ENCODE results near the gene PCDHGC5. TPM values are rescaled to one million over a fixed set of nuclear protein-coding genes. Genes with fewer than 3 reads are reported as not detected.

PCDHGC5 gene
- total RNA-seq, 1 donor from 2014 or later, result 1.4 TPM

- ATAC-seq (no peak), DNase-seq (no peak)
- no peaks in the 10 kb centered on the region for H3K27me3 ChIP-seq
- peak overlapping the region; percentile 74 for H3K27ac ChIP-seq
- H3K4me1 ChIP-seq, result peaks cover 22% of the 10 kb centered on the region
- H3K9me3 ChIP-seq, result no peaks in the 10 kb centered on the region
- intact Hi-C loops (cut with DNase I), result no loop called here
- H3K36me3 ChIP-seq, result peaks cover 36% of the 10 kb centered on the region
- H3K4me3 ChIP-seq, result no peak overlapping the region
- TF ChIP-seq CTCF (IDR thresholded peaks at IDR 0.05), result no peak
Observed at GRCh38 chr5:141507387-141508091, 18.7 kb downstream of the PCDHGC5 start.

- H3K4me3 ChIP-seq, result peak overlapping the region; percentile 23
- H3K4me1 ChIP-seq, result peaks cover 29% of the 10 kb centered on the region
- H3K27me3 ChIP-seq, result no peaks in the 10 kb centered on the region
- no peaks in the 10 kb centered on the region for H3K9me3 ChIP-seq
- ATAC-seq, result no peak
- peaks cover 29% of the 10 kb centered on the region for H3K36me3 ChIP-seq
- intact Hi-C loops (cut with DNase I), result no loop called here
- TF ChIP-seq CTCF (IDR thresholded peaks at IDR 0.05), result no peak
- DNase-seq, result no peak
- peak overlapping the region; percentile 74 for H3K27ac ChIP-seq
Observed at GRCh38 chr5:141508440-141508797, 19.5 kb downstream of the PCDHGC5 start.

- intact Hi-C loops (cut with DNase I), result no loop called here
- TF ChIP-seq CTCF (IDR thresholded peaks at IDR 0.05), result no peak
- peaks cover 24% of the 10 kb centered on the region for H3K36me3 ChIP-seq
- peak; percentile 23 for ATAC-seq
- H3K27ac ChIP-seq, result peak overlapping the region; percentile 74
- no peaks in the 10 kb centered on the region for H3K27me3 ChIP-seq
- DNase-seq, result no peak
- peak overlapping the region; percentile 23 for H3K4me3 ChIP-seq
- H3K9me3 ChIP-seq, result no peaks in the 10 kb centered on the region
- peaks cover 34% of the 10 kb centered on the region for H3K4me1 ChIP-seq
Observed at GRCh38 chr5:141508798-141509611, 20.1 kb downstream of the PCDHGC5 start.

GRCh38 chr5:141510160-141510559 is 21.3 kb downstream of the PCDHGC5 start:
- DNase-seq, result no peak
- H3K4me1 ChIP-seq, result peaks cover 43% of the 10 kb centered on the region
- H3K4me3 ChIP-seq, result no peak overlapping the region
- peaks cover 21% of the 10 kb centered on the region for H3K36me3 ChIP-seq
- intact Hi-C loops (cut with DNase I), result no loop called here
- no peak for ATAC-seq
- no peaks in the 10 kb centered on the region for H3K9me3 ChIP-seq
- no peak for TF ChIP-seq CTCF (IDR thresholded peaks at IDR 0.05)
- H3K27me3 ChIP-seq, result no peaks in the 10 kb centered on the region
- H3K27ac ChIP-seq, result peak overlapping the region; percentile 74

GRCh38 chr5:141510850-141511601 is 22.1 kb downstream of the PCDHGC5 start:
- H3K4me3 ChIP-seq, result no peak overlapping the region
- H3K36me3 ChIP-seq, result peaks cover 19% of the 10 kb centered on the region
- no peaks in the 10 kb centered on the region for H3K27me3 ChIP-seq
- H3K4me1 ChIP-seq, result peaks cover 43% of the 10 kb centered on the region
- no peak for TF ChIP-seq CTCF (IDR thresholded peaks at IDR 0.05)
- DNase-seq, result no peak
- H3K27ac ChIP-seq, result no peak overlapping the region
- ATAC-seq, result no peak
- H3K9me3 ChIP-seq, result no peaks in the 10 kb centered on the region
- intact Hi-C loops (cut with DNase I), result no loop called here

Data from upper lobe of right lung (tissue), 1 donor.